ENCODE measurements around the gene IL4.
A peak's percentile ranks its signal among the peaks of the same experiment; 100 is the strongest.

The IL4 gene

GRCh38 chr5:132662925-132663770, 10.6 kb upstream of the IL4 start:
- TF ChIP-seq CTCF (IDR thresholded peaks at IDR 0.05; ENCODE audit: borderline replicate concordance, control extremely low read depth, extremely low read depth, insufficient read depth, missing control alignments), result no peak
- DNase-seq (ENCODE audit: low spot score), result peak; percentile 88
- in situ Hi-C loops (cut with MboI; ENCODE audit: low sequenced_read_pairs, unreplicated experiment), result no loop called here

GRCh38 chr5:132663771-132664695, 9.8 kb upstream of the IL4 start:
- in situ Hi-C loops (cut with MboI; ENCODE audit: low sequenced_read_pairs, unreplicated experiment), result no loop called here
- TF ChIP-seq CTCF (IDR thresholded peaks at IDR 0.05; ENCODE audit: borderline replicate concordance, control extremely low read depth, extremely low read depth, insufficient read depth, missing control alignments), result no peak
- peak; percentile 91 for DNase-seq (ENCODE audit: low spot score)

- DNase-seq (ENCODE audit: low spot score), result no peak
- in situ Hi-C loops (cut with MboI; ENCODE audit: low sequenced_read_pairs, unreplicated experiment), result no loop called here
- no peak for TF ChIP-seq CTCF (IDR thresholded peaks at IDR 0.05; ENCODE audit: borderline replicate concordance, control extremely low read depth, extremely low read depth, insufficient read depth, missing control alignments)
These were observed 9.0 kb upstream of the IL4 start for GRCh38 chr5:132664696-132665209.

GRCh38 chr5:132665574-132666080, 8.2 kb upstream of the IL4 start:
- in situ Hi-C loops (cut with MboI; ENCODE audit: low sequenced_read_pairs, unreplicated experiment), result no loop called here
- no peak for TF ChIP-seq CTCF (IDR thresholded peaks at IDR 0.05; ENCODE audit: borderline replicate concordance, control extremely low read depth, extremely low read depth, insufficient read depth, missing control alignments)
- no peak for DNase-seq (ENCODE audit: low spot score)

- in situ Hi-C loops (cut with MboI; ENCODE audit: low sequenced_read_pairs, unreplicated experiment), result no loop called here
These were observed 7.3 kb upstream of the IL4 start for GRCh38 chr5:132666310-132667123.

More at GRCh38 chr5:132666310-132667123, 7.3 kb upstream of the IL4 start:
- DNase-seq (ENCODE audit: low spot score), result no peak
- TF ChIP-seq CTCF (IDR thresholded peaks at IDR 0.05; ENCODE audit: borderline replicate concordance, control extremely low read depth, extremely low read depth, insufficient read depth, missing control alignments), result no peak

Measured in GM13976 (cell line).